Adrenal gland (tissue), 5 donors: Measurements from ENCODE around the gene C1orf167.

ENCODE experiments used
- CTCF ChIP-seq, 6 experiments: fragments of 450-650 bp in 4 of 6; fragments of 200-600 bp in 2 of 6; sonication (generic) in 1 of 6; IDR thresholded peaks; 1 replicate in 5 of 6; 2 replicates in 1 of 6; pipeline versions ENCODE4 v1.5.1 to v1.8.0; 2016 to 2021; ENCODE audit warnings: antibody characterized with exemption in 6 of 6, mild to moderate bottlenecking in 2 of 6, moderate library complexity in 1 of 6
- POLR2A ChIP-seq, 2 donors: fragments of 450-650 bp; IDR thresholded peaks; one replicate each; pipeline ENCODE4 v1.6.1; 2017; ENCODE audit warnings: antibody characterized with exemption in 2 of 2, mild to moderate bottlenecking in 2 of 2, moderate library complexity in 1 of 2
- donor health status: DM: no; HTN: no; CAD: no.

GRCh38 chr1:11790880-11791715, 29.1 kb downstream of the C1orf167 start:
- no peak for TF ChIP-seq CTCF (IDR thresholded peaks at IDR 0.05)
- TF ChIP-seq POLR2A (IDR thresholded peaks at IDR 0.05) = peak in 1 of 2 donors; percentile 69
